OCI-LY1 (cell line): ENCODE results near the gene DIRAS1.

Source experiments
- CTCF ChIP-seq: fragments of 200-600 bp; sonication (generic), shearing (Covaris generic); IDR thresholded peaks from 2 replicates; pipeline ENCODE4 v1.5.1; 2017; ENCODE audit warnings: mild to moderate bottlenecking, antibody characterized with exemption, low read length, moderate library complexity, mixed read lengths
- EZH2 ChIP-seq: fragments of 200-600 bp; sonication (generic), shearing (Covaris generic); IDR thresholded peaks from 2 replicates; pipeline ENCODE4 v1.8.0; 2017; ENCODE audit warnings: borderline replicate concordance, mixed run types, mild to moderate bottlenecking, antibody characterized with exemption, low read length, moderate library complexity, mixed read lengths

GRCh38 chr19:2665103-2665502, 56.1 kb downstream of the DIRAS1 start:
- no peak for TF ChIP-seq CTCF
- TF ChIP-seq EZH2, result no peak
